GM15510 (cell line): ENCODE measurements around the gene LRRD1.

Experiments used
- POLR2A ChIP-seq: IDR thresholded peaks from 3 replicates; pipeline ENCODE4 v1.6.1; 2011; ENCODE audit warnings: borderline replicate concordance; ENCODE audit not compliant: insufficient read length; ENCODE audit errors: extremely low read depth

The LRRD1 gene

GRCh38 chr7:92178928-92179924, at the start of gene LRRD1:
LRRD1 (minus strand) TSS chr7:92179142; CDS start chr7:92165202, 13,940 bp downstream.
- no peak for TF ChIP-seq POLR2A

- no peak for TF ChIP-seq POLR2A
These were observed 49.8 kb upstream of the LRRD1 start for GRCh38 chr7:92228742-92229141.

GRCh38 chr7:92228100-92228499, 49.2 kb upstream of the LRRD1 start:
- no peak for TF ChIP-seq POLR2A

- TF ChIP-seq POLR2A = no peak
These were observed 48.0 kb upstream of the LRRD1 start for GRCh38 chr7:92226981-92227380.

- TF ChIP-seq POLR2A = no peak
These were observed 42.8 kb upstream of the LRRD1 start for GRCh38 chr7:92221766-92222165.

- no peak for TF ChIP-seq POLR2A
These were observed 27.7 kb upstream of the LRRD1 start for GRCh38 chr7:92206672-92207071.

GRCh38 chr7:92205987-92206386, 27.0 kb upstream of the LRRD1 start:
- no peak for TF ChIP-seq POLR2A

- no peak for TF ChIP-seq POLR2A
These were observed 21.8 kb upstream of the LRRD1 start for GRCh38 chr7:92200791-92201190.

GRCh38 chr7:92192326-92192725, 13.4 kb upstream of the LRRD1 start:
- no peak for TF ChIP-seq POLR2A

GRCh38 chr7:92177362-92177761, 1.6 kb downstream of the LRRD1 start:
- no peak for TF ChIP-seq POLR2A

GRCh38 chr7:92161271-92161670, 17.7 kb downstream of the LRRD1 start:
- TF ChIP-seq POLR2A = no peak

GRCh38 chr7:92158660-92159575, 20.0 kb downstream of the LRRD1 start:
- no peak for TF ChIP-seq POLR2A

GRCh38 chr7:92156990-92157389, 22.0 kb downstream of the LRRD1 start:
- TF ChIP-seq POLR2A = no peak

- TF ChIP-seq POLR2A = no peak
These were observed 23.7 kb downstream of the LRRD1 start for GRCh38 chr7:92155108-92155739.
